ENCODE measurements around the gene AARS2.

DNA sequence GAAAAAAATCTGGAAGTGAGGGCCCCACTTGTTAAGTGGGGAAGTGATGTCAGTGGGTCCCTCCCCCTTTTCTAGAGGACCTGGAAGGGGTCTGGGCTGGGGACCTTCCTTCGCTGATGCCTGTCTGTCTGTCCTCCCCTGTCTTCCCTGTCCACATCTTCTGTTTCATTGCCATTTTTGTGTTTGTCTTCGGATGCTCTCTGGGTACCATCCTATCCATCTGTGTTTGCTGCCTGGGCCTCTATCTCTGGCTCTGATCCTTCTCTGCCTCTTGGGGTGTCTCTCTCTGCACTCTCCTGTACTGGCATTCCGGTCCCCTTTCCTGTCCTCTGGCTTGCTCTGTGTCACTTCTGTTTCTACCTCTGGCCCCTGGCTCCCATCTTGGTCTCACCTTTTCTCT is 40.6 kb downstream of the AARS2 start:
- no peak for TF ChIP-seq CTCF (IDR thresholded peaks at IDR 0.05)
- no peak for TF ChIP-seq POLR2A (IDR thresholded peaks at IDR 0.05)

Data from adrenal gland (tissue), 5 donors.